Ascending aorta (tissue), 2 donors: ENCODE data around the gene SDR42E1. TPM values are rescaled to one million over a fixed set of nuclear protein-coding genes. Genes with fewer than 3 reads are reported as not detected.

ENCODE experiments used
- DNase-seq, 2 donors: peaks; one replicate each; pipeline ENCODE4 v3.0.0-alpha.2; 2019; ENCODE audit warnings: low spot score in 2 of 2
- H3K27ac ChIP-seq, 2 donors: fragments of 200-600 bp; sonication (generic); one replicate each; pipeline ENCODE4 v1.5.1; 2016 to 2017; ENCODE audit warnings: mild to moderate bottlenecking in 1 of 2
- H3K27me3 ChIP-seq: fragments of 200-600 bp; sonication (generic); one replicate; pipeline ENCODE4 v1.5.1; 2017
- H3K36me3 ChIP-seq, 2 donors: fragments of 200-600 bp; sonication (generic); one replicate each; pipeline ENCODE4 v1.5.1; 2016
- H3K4me1 ChIP-seq, 2 donors: fragments of 200-600 bp; sonication (generic); one replicate each; pipeline ENCODE4 v1.5.1; 2016 to 2017; ENCODE audit warnings: mild to moderate bottlenecking in 1 of 2
- H3K4me3 ChIP-seq, 2 donors: fragments of 200-600 bp; sonication (generic); one replicate each; pipeline ENCODE4 v1.5.1; 2016 to 2017; ENCODE audit warnings: mild to moderate bottlenecking in 1 of 2
- H3K9me3 ChIP-seq, 2 donors: fragments of 200-600 bp; sonication (generic); one replicate each; pipeline ENCODE4 v1.5.1; 2016
- intact Hi-C: fragments of 100-400 bp; cut with DNase I; formaldehyde crosslinking; loops from one replicate; pipeline ENCODE4 v1.15.1; 2023
- total RNA-seq: library from RNA; depleted of rRNA; stranded (reverse); fragments of >200 nt; gene quantifications from one replicate; pipeline ENCODE4 v1.1.0, GENCODE V29; 2016
- TF ChIP-seq, protein P1 (sequence below), 3 experiments: fragments of 200-600 bp in 2 of 3; fragments of 450-650 bp in 1 of 3; sonication (generic) in 2 of 3; IDR thresholded peaks; one replicate each; pipeline ENCODE4 v1.5.1; 2016 to 2019; ENCODE audit warnings: antibody characterized with exemption in 3 of 3, mild to moderate bottlenecking in 1 of 3, moderate library complexity in 1 of 3

The SDR42E1 gene
- total RNA-seq, 1 donor from 2014 or later, result 0.11 TPM

DNA sequence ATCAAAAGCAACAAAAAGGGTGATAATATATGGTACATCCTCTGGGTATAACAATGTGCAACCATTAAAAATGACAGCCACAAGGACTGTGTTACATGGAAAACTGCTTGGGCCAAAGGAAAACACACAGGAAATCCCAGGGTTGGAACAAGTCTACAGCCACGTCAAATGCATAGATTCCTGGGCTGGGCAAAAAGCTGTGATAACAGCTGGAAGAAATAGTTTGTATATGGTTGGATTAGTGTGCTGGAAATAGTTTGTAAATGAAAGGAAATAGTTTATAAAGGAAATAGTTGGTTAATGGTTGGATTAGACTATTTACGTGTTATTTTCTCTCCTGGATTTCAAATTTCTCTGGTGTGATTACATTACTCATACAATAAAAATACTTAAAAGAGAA is 26.4 kb upstream of the SDR42E1 start:
- Histone ChIP-seq H3K27me3 (no peaks in the 10 kb centered on the region), H3K36me3 (no peaks in the 10 kb centered on the region), H3K4me3 (no peak overlapping the region), H3K27ac (no peak overlapping the region), H3K4me1 (no peaks in the 10 kb centered on the region), H3K9me3 (no peaks in the 10 kb centered on the region)
- intact Hi-C loops, result no loop called here
- TF ChIP-seq, protein P1, sequence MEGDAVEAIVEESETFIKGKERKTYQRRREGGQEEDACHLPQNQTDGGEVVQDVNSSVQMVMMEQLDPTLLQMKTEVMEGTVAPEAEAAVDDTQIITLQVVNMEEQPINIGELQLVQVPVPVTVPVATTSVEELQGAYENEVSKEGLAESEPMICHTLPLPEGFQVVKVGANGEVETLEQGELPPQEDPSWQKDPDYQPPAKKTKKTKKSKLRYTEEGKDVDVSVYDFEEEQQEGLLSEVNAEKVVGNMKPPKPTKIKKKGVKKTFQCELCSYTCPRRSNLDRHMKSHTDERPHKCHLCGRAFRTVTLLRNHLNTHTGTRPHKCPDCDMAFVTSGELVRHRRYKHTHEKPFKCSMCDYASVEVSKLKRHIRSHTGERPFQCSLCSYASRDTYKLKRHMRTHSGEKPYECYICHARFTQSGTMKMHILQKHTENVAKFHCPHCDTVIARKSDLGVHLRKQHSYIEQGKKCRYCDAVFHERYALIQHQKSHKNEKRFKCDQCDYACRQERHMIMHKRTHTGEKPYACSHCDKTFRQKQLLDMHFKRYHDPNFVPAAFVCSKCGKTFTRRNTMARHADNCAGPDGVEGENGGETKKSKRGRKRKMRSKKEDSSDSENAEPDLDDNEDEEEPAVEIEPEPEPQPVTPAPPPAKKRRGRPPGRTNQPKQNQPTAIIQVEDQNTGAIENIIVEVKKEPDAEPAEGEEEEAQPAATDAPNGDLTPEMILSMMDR (IDR thresholded peaks at IDR 0.05), result no peak
- no peak for DNase-seq

- Histone ChIP-seq H3K27ac (no peak overlapping the region), H3K9me3 (no peaks in the 10 kb centered on the region), H3K27me3 (no peaks in the 10 kb centered on the region), H3K4me3 (no peak overlapping the region), H3K36me3 (no peaks in the 10 kb centered on the region), H3K4me1 (no peaks in the 10 kb centered on the region)
- intact Hi-C loops, result no loop called here
- no peak for DNase-seq
- TF ChIP-seq, protein P1 (IDR thresholded peaks at IDR 0.05), result no peak
These were observed 26.0 kb upstream of the SDR42E1 start for GRCh38 chr16:82037251-82037650.

- Histone ChIP-seq H3K9me3 (no peaks in the 10 kb centered on the region), H3K36me3 (no peaks in the 10 kb centered on the region), H3K27me3 (no peaks in the 10 kb centered on the region), H3K4me1 (no peaks in the 10 kb centered on the region), H3K27ac (no peak within 1 kb of the TSS), H3K4me3 (no peak within 1 kb of the TSS)
- intact Hi-C loops, result no loop called here
- no peak for DNase-seq
- TF ChIP-seq, protein P1 (IDR thresholded peaks at IDR 0.05), result no peak
These were observed 23.8 kb upstream of the SDR42E1 start, which contains the start of gene HSD17B2 for GRCh38 chr16:82034981-82035612. Gene HSD17B2, plus strand, starts transcription at chr16:82035253. Its CDS starts 172 bp downstream, at chr16:82035425.

DNA sequence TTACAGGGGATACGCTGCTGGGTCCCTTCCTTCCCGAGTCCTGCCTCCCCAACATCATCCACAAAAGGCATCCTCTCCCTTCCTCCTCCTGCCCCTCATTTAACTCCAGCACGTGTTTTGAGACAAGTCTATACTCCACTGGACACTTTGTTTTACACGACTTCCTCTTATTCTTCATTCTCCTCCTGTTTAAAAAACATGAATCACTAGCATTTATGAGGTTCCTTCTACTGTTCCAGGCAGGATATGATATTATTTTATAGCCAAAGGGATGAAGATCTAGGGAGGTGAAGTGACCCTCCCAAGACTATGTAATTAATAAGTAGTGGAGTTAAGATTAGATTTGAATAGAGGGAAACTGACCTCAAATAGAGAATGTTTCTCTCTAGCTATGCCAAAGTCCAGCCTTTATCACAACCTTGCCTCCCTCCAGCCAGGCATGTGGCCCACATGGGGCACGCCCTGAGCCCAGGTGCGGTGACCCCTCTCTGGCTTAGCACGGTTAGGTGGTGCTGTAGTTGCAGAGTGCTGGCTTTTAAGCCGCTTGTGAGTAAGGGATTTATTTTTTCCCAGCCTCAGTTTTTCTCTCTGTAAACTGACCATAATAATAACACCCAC is 22.5 kb upstream of the SDR42E1 start:
- no peak for DNase-seq
- Histone ChIP-seq H3K4me3 (no peak overlapping the region), H3K9me3 (no peaks in the 10 kb centered on the region), H3K4me1 (no peaks in the 10 kb centered on the region), H3K36me3 (no peaks in the 10 kb centered on the region), H3K27ac (no peak overlapping the region), H3K27me3 (no peaks in the 10 kb centered on the region)
- TF ChIP-seq, protein P1 (IDR thresholded peaks at IDR 0.05), result no peak
- intact Hi-C loops, result no loop called here

DNA sequence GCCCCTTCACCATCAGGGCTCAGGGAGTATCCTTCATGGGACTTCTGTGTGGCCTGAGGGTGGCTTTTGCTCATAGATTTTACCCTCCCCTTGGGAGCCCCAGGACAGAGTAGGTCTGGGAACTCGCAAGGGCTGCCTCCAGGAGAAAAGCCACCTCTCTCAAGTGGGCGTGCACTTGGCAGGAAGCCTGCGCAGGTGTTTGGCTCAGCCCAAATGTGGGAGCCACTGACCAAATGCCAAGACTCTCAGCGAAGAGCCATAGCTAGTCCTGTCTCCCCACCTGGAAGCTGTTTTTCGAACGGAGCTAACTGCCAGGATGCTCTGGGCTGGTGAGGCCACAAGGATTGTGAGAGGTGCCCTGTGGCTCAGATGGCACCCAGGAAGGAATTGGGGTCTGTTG is 21.7 kb upstream of the SDR42E1 start:
- Histone ChIP-seq H3K9me3 (no peaks in the 10 kb centered on the region), H3K4me3 (no peak overlapping the region), H3K27ac (no peak overlapping the region), H3K27me3 (no peaks in the 10 kb centered on the region), H3K4me1 (no peaks in the 10 kb centered on the region), H3K36me3 (no peaks in the 10 kb centered on the region)
- no peak for DNase-seq
- intact Hi-C loops, result no loop called here
- TF ChIP-seq, protein P1 (IDR thresholded peaks at IDR 0.05), result no peak
